Hepatocyte (in vitro differentiated cells): ENCODE measurements around the gene CLPSL1.

Experiments
- EZH2 ChIP-seq: fragments of 200-600 bp; sonication (generic); IDR thresholded peaks from 2 replicates; pipeline ENCODE4 v1.6.1; 2016; ENCODE audit warnings: antibody characterized with exemption, mild to moderate bottlenecking, borderline replicate concordance
- TF ChIP-seq, protein P1 (sequence below): fragments of 200-600 bp; sonication (generic); IDR thresholded peaks from 2 replicates; pipeline ENCODE4 v1.5.1; 2016; ENCODE audit warnings: antibody characterized with exemption, mild to moderate bottlenecking; ENCODE audit not compliant: poor library complexity

- TF ChIP-seq, protein P1, sequence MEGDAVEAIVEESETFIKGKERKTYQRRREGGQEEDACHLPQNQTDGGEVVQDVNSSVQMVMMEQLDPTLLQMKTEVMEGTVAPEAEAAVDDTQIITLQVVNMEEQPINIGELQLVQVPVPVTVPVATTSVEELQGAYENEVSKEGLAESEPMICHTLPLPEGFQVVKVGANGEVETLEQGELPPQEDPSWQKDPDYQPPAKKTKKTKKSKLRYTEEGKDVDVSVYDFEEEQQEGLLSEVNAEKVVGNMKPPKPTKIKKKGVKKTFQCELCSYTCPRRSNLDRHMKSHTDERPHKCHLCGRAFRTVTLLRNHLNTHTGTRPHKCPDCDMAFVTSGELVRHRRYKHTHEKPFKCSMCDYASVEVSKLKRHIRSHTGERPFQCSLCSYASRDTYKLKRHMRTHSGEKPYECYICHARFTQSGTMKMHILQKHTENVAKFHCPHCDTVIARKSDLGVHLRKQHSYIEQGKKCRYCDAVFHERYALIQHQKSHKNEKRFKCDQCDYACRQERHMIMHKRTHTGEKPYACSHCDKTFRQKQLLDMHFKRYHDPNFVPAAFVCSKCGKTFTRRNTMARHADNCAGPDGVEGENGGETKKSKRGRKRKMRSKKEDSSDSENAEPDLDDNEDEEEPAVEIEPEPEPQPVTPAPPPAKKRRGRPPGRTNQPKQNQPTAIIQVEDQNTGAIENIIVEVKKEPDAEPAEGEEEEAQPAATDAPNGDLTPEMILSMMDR: no peak
- TF ChIP-seq EZH2: no peak
These were observed 15.4 kb downstream of the CLPSL1 start for GRCh38 chr6:35796236-35796635.
